ENCODE results near the gene ACYP2.
"Not testable (repeated sequence)": the region's sequence is repeated elsewhere in the genome, so short reads cannot be mapped to it uniquely, and the experiment has no call there.

The ACYP2 gene

GRCh38 chr2:54097124-54097523 is 18.3 kb upstream of the ACYP2 start:
- no peak for DNase-seq (ENCODE audit: low read depth in 3 of 3, low spot score in 1 of 3)

DNA sequence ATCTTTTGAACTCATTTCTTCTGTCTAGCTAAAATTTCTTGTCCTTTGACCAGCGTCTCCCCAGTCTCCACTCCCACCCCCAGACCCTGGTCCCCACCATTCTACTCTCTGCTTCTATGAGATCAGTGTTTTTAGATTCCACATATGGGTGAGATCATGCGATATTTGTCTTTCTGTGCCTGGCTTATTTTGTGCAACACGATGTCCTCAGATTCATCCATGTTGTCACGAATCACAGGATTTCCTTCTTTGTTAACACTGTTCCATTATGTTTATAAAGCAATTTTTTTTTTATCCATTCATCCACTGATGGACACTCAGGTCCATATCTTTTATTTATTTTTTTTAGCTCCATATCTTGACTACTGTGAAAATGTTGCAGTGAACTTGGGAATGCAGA is 16.0 kb upstream of the ACYP2 start:
- no peak for DNase-seq (ENCODE audit: low read depth in 3 of 3, low spot score in 1 of 3)

DNA sequence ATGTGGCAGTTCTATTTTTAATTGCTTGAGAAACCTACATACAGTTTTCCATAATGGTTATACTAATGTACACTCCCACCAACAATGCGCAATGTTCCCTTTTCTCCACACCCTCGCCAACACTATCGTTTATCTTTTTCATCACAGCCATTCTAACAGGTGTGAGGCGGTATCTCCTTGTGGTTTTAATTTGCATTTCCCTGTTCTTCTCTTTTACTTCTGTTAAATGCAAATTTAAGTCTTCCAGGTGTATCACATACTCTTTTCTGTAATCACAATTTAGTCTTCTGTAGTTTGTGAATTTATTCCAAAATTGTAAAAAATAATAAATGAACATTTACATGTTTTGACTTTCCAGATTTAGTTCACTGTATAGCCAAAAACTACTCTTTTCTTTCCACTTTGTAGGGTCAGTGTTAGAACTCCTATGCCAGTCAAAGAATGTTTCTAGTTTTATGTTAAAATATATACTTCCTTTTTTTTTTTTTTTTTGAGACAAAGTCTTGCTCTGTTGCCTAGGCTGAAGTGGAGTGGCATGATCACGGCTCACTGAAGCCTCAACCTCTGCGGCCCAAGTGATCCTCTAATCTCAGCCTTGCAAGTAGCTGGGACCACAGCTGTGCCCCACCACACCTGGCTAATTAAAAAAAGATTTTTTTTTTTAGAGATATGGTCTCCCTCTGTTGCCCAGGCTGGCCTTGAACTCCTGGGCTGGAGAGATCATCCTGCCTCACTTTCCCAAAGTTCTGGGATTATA is 15.4 kb upstream of the ACYP2 start:
- DNase-seq (ENCODE audit: low read depth in 3 of 3, low spot score in 1 of 3): no peak

GRCh38 chr2:54100772-54101171 is 14.6 kb upstream of the ACYP2 start:
- DNase-seq (ENCODE audit: low read depth in 3 of 3, low spot score in 1 of 3): no peak

GRCh38 chr2:54103454-54104314 is 11.7 kb upstream of the ACYP2 start:
- no peak for DNase-seq (ENCODE audit: low read depth in 3 of 3, low spot score in 1 of 3)

DNA sequence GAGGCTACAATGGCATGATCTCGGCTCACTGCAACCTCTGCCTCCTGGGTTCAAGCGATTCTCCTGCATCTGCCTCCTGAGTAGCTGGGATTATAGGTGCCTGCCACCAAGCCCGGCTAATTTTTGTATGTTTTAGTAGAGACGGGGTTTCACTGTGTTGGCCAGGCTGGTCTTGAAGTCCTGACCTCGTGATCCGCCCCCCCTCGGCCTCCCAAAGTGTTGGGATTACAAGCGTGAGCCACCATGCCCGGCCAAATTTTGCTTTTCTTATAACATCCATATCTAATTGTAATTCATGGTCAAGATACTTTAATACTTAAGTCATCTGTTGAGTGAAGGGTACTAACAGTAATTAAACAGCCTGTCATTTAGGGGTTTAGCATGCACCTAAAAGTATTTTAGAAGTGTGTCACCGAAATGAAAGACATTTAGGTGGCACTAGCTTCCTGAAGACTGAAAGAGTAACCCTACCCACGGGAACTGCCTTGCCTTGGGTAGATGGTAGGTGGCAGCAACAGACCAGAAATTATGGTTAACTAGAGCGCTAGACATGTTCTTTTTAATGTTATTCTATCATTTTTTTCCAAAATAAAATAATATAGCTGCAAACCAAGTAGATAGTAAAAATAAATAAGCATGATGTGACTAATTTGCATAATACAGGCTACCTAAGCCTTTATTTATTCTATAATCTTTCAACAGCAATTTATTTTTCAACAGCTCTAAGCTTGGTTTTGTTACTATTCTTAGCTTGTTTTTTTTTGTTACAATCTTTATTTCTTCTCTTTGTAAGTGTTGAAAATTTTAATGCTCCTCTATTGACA is 8.6 kb upstream of the ACYP2 start:
- DNase-seq (ENCODE audit: low read depth in 3 of 3, low spot score in 1 of 3): no peak

DNA sequence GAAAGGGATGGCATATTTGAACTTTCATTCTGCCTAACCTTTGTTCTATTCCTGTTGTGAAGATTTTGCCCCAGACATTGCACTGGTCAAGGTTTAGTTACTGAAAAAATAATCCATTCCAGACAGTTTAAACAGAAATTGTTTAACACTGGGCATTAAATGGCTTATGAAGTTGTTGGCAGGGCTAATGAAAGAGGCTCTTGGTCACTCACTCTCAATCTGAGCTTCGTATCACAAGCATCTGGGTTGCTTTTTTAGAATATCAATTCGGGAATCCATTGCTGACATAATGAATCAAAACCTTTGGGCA is 8.0 kb upstream of the ACYP2 start:
- DNase-seq (ENCODE audit: low read depth in 3 of 3, low spot score in 1 of 3): no peak

- no peak for DNase-seq (ENCODE audit: low read depth in 3 of 3, low spot score in 1 of 3)
These were observed 7.4 kb upstream of the ACYP2 start for GRCh38 chr2:54107903-54108615.

GRCh38 chr2:54109848-54110247 is 5.6 kb upstream of the ACYP2 start:
- DNase-seq (ENCODE audit: low read depth in 3 of 3, low spot score in 1 of 3): no peak

DNA sequence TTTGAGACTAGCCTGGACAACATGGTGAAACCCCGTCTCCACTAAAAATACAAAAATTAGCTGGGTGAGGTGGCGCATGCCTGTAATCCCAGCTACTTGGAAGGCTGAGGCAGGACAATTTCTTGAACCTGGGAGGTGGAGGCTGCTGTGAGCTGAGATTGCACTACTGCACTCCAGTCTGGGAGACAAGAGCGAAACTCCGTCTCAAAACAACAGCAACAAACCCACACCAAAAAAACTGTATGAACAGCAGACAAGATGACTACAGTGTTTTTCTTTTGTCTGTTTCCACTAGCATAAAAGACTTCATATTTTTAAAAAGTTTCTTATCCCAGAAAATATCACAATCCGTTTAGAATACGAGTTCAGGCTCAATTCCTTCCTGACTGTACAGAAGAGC is 936 bp upstream of the ACYP2 start:
- DNase-seq (ENCODE audit: low read depth in 3 of 3, low spot score in 1 of 3): not testable (repeated sequence)

DNA sequence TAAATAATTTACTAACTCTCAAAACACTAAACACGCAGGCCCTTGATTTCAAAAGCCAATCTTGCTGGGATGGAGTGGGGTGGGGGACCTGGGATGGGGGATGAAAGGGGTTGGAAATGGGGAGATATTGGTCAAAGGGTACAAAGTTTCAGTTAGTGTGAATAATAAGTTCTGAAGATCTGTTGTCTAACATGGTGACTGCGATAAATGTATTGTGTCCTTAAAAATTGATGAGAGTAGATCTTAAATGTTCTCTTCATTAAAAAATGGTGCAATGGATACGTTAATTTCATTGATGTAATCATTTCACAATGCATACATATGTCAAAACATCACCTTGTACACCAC is 505 bp upstream of the ACYP2 start:
- no peak for DNase-seq (ENCODE audit: low read depth in 3 of 3, low spot score in 1 of 3)

DNA sequence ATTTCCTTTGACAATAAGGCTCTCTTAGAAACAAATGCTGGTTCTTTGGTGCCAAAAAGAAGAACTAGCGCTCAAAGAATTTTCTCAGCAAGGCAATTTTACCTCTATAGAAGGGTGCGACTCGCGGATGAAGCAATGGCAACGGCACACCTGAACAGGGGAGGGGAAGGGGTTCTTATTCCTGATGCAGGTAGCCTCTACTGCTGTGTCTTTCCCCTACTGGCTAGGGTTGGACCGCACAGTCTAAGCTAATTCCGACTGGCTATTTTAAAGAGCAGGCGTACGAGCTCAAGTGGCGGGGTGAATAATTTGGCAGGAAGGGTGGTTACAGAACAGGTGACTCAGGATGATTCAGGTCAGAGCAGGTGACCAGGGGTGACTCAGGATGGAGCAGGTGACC is 1.2 kb downstream of the ACYP2 start:
- DNase-seq (ENCODE audit: low read depth in 3 of 3, low spot score in 1 of 3): not testable (repeated sequence)

- DNase-seq (ENCODE audit: low read depth in 3 of 3, low spot score in 1 of 3): no peak
These were observed 5.5 kb downstream of the ACYP2 start for GRCh38 chr2:54120950-54121349.

DNA sequence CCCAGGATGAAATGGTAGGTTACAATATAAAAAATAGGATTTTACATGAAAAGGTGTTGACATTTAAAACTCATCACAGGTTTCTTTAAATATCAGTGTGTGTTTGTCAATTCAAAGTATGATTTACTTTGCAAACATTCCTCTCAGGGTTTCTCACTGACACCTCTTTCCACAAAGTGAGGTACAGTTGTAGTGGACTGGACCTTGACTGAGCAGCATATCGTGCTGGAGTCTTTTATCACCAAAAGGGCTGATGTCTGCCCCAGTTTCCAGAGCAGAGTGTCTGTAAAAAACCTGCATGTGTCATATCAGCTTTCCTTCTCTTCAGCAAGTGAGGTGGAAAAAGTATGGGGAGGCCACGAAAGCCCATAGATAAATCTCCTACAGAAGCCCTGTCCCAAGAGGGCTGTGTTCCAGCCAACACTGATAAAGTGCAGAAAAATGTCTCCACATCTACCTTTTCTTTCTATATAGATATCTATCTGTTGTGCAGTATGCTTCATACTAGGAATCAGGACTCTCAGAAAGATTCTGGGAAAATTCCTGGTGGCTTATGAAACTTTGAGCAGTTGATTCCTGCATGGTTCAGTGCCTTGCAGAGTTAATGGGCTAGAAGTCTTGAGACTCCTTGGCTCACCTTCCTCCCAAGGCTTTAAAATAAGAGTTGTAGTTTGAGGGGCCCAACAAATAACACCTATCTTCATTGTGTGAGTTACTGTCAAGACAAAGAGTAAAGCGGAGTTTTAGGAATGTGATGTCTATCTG is 6.9 kb downstream of the ACYP2 start:
- no peak for DNase-seq (ENCODE audit: low read depth in 3 of 3, low spot score in 1 of 3)

DNA sequence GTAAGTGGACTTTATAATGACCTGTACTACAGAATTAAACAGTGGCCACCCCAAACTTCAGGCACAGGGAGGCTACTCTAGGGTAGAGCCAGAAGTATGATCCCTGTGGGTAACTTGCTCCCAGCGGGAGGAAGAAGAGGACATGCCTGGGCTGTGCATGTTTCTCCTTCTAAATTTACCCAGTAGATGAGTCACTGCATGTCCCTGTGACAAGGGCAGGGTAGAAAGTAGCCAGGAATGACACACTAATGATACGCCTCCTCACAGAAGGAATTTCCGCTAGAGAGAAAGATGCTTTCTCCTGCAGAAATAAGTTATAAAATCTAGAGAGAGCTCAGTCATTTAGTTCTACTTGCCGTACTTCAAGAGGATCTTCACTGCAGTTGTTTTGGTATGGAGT is 7.5 kb downstream of the ACYP2 start:
- no peak for DNase-seq (ENCODE audit: low read depth in 3 of 3, low spot score in 1 of 3)

- DNase-seq (ENCODE audit: low read depth in 3 of 3, low spot score in 1 of 3): not testable (repeated sequence)
These were observed 11.8 kb downstream of the ACYP2 start for GRCh38 chr2:54127174-54127573.

DNA sequence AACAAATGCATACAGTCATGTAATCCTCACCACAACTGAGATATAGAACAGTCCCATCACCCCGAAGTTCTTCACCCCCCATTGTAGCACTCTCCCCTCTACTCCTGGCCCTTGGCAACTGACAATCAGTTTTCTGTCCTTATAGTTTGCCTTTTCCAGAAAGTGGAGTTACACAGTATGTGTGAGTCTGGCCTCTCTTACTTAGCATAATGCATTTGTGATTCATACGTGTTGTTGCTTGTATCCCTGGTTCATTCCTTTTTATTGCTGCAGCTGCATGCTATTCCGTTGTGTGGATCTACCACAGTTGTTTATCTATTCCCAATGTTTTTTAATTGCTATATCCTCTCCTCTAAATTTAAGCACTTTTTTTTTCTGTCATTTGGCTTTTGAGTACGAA is 17.6 kb downstream of the ACYP2 start:
- no peak for DNase-seq (ENCODE audit: low read depth in 3 of 3, low spot score in 1 of 3)

DNA sequence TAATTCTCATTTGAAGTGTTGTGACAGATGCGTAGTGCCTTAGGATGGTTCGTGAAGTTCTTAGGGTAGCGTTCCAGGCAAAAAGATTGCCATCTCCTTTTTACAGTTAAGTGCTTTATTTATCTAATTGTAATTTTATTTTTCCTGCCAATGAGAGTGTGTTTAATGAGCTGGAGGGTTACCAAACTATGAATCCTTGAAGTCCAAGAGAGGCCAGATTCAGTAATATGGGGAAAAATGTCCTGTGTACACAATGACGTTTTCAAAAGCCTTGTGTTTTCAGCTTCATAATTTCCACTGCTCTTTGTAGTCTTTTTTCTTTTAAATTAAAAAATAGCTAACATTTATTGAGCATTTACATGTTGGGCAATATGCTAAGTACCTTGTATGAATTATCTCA is 23.8 kb downstream of the ACYP2 start:
- DNase-seq (ENCODE audit: low read depth in 3 of 3, low spot score in 1 of 3): no peak

- DNase-seq (ENCODE audit: low read depth in 3 of 3, low spot score in 1 of 3): no peak
These were observed 28.4 kb downstream of the ACYP2 start for GRCh38 chr2:54143780-54144179.

DNA sequence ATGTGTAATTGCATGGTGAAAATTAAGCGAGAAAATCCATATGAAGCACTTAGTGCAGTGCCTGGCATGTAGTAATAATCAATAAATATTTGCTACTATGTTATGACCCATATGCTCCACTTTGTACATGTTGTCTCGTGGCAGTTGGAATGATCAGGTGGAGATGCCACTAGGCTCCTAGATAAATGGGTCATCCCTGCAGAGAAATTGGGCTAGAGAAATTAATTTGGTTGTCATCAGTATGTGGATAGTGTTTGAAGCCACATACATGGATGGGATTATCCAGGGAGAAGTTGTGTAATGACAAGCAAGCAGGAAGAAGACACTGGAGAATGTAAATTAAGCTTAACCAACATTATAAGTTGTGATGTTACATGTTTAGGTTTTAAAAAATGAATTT is 33.0 kb downstream of the ACYP2 start:
- DNase-seq (ENCODE audit: low read depth in 3 of 3, low spot score in 1 of 3): no peak

Data from stimulated activated CD4-positive, alpha-beta T cell treated with anti-CD3 and anti-CD28 coated beads, TNF-alpha, amount 100 ng/mL, for 1 hour (primary cell).